GM19240 (cell line): ENCODE measurements around the gene OGDH.
"Not testable (repeated sequence)": the region's sequence is repeated elsewhere in the genome, so short reads cannot be mapped to it uniquely, and the experiment has no call there.

Experiments
- DNase-seq: peaks from one replicate; pipeline ENCODE4 v3.0.0; 2011; ENCODE audit warnings: low spot score; ENCODE audit not compliant: insufficient read length

OGDH gene

DNA sequence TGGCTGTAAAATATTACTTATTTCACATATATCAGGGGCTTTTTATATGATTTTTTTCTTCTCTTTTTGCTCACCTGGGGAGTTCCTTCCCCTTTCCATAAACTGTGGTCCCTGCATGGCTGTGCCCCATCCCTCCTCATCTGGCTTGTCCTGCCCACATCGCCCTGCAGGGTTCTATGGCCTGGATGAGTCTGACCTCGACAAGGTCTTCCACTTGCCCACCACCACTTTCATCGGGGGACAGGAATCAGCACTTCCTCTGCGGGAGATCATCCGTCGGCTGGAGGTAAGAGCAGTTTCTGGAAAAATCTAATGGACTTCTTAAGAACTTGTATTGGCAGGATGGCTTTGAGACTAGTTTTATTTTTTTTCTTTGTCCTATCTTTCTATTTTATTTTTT, 60.1 kb downstream of the OGDH start:
- no peak for DNase-seq

- DNase-seq: no peak
Measured at GRCh38 chr7:44667190-44667589, 60.8 kb downstream of the OGDH start.

DNA sequence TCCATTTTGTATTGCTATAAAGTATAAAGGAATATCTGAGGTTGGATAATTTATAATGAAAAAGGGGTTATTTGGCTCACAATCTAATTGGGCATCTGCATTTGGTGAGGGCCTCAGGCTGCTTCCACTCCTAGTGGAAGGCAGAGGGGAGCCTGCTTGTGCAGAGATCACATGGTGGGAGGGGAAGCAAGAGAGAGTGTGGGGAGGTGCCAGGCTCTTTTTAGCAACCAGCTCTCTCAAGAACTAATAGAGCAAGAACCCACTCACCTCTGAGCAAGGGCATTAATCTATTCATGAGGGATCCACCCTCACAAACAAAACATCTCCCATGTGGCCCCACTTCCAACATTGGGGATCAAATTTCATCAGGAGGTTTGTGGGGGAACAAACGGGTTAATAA, 64.6 kb downstream of the OGDH start:
- no peak for DNase-seq

GRCh38 chr7:44673324-44673723, 66.9 kb downstream of the OGDH start:
- DNase-seq: no peak

GRCh38 chr7:44673771-44674170, 67.3 kb downstream of the OGDH start:
- DNase-seq: no peak

GRCh38 chr7:44674381-44674780, 68.0 kb downstream of the OGDH start:
- DNase-seq: no peak

DNA sequence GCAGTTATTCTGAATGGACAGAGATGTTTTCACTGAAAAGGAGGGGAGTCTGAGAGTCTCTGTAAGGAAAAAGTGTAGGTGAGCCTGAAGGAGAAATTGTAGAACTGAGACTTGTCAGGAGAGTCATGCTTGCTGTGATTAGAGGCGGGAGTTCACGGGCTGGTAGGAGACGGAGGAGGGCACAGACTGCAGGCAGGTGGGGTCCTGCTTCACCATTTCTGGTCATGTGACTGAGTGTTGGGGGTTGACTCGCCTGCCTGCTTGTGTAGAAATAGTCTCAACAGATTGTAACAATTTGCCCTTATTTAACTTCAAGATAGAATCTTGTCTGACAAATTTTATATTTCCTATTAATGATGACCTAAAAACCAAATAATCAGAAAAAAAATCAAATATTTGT, 70.3 kb downstream of the OGDH start:
- DNase-seq: no peak

- DNase-seq: no peak
Measured at GRCh38 chr7:44678101-44678470, 71.7 kb downstream of the OGDH start.

GRCh38 chr7:44678471-44679179, 72.2 kb downstream of the OGDH start:
- no peak for DNase-seq

DNA sequence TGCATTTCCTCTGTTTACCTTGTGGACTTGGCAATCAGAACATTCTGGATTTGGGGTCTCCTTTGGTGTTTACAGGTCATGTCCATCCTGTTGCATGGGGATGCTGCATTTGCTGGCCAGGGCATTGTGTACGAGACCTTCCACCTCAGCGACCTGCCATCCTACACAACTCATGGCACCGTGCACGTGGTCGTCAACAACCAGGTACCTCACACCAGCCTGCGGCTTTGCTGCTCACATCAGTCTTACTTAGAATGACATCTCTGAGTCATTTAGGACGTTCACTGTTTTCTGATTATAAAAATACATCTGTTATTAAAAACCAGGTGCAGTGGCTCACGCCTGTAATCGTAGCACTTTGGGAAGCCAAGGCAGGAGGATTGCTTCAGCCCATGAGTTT, 75.2 kb downstream of the OGDH start:
- DNase-seq: no peak

DNA sequence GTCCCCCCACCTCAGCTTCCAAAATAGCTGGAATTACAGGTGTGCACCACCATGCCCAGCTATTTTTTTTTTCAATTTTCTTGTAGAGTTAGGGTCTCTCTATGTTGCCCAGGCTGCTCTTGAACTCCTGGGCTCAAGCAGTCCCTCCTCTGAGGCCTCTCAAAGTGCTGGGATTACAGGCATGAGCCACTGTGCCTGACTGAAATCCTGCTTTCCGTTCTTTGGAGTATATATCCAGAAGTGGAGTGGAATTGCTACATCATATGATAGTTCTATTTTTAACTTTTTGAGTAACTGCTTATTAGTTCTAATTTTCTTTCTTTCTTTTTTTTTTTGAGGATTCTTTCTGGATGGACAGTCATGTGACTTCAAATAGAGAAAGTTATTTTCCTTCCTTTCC, 79.3 kb downstream of the OGDH start:
- DNase-seq: no peak

GRCh38 chr7:44689427-44689826, 83.0 kb downstream of the OGDH start:
- DNase-seq: no peak

DNA sequence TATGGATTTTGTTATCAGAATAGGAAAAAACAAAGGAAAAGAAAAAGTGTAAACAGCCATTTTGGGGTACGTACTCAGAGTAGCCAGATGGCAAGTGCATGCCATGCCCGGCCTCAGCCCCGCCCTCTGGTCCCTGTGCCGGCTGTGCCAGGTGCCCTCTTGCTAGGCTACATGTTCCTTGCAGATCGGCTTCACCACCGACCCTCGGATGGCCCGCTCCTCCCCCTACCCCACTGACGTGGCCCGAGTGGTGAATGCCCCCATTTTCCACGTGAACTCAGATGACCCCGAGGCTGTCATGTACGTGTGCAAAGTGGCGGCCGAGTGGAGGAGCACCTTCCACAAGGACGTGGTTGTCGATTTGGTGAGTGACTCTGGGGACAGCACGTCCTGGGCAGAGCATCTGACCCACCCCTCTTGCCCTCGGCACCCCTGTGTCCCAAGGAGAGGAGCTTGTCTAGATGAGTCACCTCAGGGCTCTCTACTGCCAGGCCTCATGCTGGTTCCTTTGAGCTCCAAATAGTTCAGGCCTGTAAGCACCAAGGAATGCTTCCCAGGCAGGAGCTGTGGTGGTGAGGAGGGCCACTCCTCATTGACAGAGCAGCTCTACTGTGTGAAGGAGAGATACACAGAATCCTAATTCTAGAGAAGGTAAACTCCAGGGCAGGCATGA, 87.3 kb downstream of the OGDH start:
- no peak for DNase-seq

GRCh38 chr7:44694326-44694725, 87.9 kb downstream of the OGDH start:
- no peak for DNase-seq

GRCh38 chr7:44694766-44695165, 88.3 kb downstream of the OGDH start:
- no peak for DNase-seq

- DNase-seq: no peak
Measured at GRCh38 chr7:44695756-44696155, 89.3 kb downstream of the OGDH start.

- DNase-seq: no peak
Measured at GRCh38 chr7:44696728-44697127, 90.3 kb downstream of the OGDH start.

DNA sequence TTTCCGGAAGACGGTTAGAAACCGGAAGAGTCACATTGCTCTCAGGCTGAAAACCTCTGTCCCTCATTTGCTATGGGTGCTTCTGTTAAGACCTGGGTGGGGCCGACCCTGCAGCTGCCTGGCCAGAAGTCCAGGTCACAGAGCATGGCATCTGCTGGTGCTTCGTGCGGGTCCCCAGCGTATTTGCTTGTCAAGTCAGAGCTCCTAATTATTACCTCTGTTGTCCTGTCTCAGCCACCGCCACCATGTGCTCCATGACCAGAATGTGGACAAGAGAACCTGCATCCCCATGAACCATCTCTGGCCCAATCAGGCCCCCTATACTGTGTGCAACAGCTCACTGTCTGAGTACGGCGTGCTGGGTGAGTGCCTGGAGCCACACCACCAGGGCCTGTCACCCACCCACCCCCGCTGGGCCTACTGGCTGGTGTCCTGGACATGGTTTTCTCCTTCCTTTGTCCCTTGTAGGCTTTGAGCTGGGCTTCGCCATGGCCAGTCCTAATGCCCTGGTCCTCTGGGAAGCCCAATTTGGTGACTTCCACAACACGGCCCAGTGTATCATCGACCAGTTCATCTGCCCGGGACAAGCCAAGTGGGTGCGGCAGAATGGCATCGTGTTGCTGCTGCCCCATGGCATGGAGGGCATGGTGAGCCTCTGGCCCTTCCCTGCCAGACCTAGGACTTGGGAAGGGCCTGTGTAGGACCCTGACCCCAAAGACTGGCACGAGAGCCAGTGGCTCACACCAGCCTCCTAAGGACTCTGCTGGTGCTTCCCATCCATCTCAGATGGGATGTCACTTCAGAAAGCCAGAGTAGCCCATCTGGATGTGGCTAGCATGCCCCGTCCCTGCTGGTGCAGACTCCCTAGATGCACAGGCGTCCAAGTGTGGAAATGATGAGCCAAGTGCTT, 91.0 kb downstream of the OGDH start:
- no peak for DNase-seq

DNA sequence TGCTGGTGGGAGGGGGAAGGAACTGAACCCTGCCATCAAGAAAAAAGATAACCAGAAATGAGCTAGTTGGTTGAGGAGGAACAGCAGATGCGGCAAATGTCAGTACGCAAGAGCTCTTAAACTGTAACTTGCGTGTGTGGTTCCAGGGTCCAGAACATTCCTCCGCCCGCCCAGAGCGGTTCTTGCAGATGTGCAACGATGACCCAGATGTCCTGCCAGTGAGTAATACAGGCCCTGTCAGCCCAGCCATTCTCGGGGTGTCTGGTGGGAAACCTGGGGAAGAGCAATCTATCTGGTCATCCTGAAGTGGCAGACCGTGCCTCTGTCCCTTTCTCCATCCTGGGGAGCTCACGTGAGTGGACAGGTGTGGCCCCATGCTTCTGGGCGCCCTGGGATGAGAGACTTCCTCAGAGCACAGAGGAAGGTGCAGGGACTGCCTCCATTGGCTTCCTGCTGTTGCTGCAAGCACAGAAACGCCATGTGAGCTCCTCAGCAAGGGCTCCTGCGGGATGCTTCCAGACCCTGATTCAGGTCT, 91.7 kb downstream of the OGDH start:
- DNase-seq: no peak

DNA sequence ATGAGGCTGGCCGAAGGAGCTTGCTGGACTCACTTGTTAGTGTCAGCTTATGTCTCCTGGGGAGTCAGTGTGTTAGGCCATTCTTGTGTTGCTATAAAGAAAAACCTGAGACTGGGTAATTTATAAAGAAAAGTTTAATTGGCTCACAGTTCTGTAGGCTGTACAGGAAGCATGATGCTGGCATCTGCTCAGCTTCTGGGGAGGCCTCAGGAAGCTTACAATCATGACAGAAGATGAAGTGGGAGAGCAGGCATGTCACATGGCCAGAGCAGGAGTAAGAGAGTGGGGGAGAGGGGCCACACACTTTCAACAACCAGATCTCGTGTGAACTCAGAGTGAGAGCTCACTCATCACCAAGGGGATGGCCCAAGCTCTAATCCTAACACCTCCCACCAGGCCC, 93.2 kb downstream of the OGDH start:
- DNase-seq: not testable (repeated sequence)

GRCh38 chr7:44700322-44700721, 93.9 kb downstream of the OGDH start:
- no peak for DNase-seq

DNA sequence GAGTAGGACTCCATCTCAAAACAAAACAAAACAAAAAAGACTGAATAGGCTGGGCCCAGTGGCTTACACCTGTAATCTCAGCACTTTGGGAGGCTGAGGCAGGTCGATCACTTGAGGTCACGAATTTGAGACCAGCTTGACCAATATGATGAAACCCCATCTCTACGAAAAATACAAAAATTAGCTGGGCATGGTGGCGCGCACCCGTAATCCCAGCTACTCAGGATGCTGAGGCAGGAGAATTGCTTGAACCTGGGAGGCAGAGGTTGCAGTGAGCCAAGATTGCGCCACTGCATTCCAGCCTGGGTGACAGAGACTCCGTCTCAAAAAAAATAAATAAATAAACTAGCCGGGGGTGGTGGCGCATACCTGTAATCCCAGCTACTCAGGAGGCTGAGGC, 97.0 kb downstream of the OGDH start:
- not testable (repeated sequence) for DNase-seq
